Measurements from ENCODE around the gene CRYGA.

- TF ChIP-seq, protein P1, sequence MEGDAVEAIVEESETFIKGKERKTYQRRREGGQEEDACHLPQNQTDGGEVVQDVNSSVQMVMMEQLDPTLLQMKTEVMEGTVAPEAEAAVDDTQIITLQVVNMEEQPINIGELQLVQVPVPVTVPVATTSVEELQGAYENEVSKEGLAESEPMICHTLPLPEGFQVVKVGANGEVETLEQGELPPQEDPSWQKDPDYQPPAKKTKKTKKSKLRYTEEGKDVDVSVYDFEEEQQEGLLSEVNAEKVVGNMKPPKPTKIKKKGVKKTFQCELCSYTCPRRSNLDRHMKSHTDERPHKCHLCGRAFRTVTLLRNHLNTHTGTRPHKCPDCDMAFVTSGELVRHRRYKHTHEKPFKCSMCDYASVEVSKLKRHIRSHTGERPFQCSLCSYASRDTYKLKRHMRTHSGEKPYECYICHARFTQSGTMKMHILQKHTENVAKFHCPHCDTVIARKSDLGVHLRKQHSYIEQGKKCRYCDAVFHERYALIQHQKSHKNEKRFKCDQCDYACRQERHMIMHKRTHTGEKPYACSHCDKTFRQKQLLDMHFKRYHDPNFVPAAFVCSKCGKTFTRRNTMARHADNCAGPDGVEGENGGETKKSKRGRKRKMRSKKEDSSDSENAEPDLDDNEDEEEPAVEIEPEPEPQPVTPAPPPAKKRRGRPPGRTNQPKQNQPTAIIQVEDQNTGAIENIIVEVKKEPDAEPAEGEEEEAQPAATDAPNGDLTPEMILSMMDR (optimal IDR thresholded peaks at IDR 0.05 in 1 of 3, IDR thresholded peaks at IDR 0.05 in 1 of 3, conservative IDR thresholded peaks at IDR 0.05 in 1 of 3; ENCODE audit: extremely low read depth in 1 of 3, insufficient read depth in 2 of 3, low read length in 3 of 3), result no peak
- TF ChIP-seq EZH2 (IDR thresholded peaks at IDR 0.05; ENCODE audit: low read length), result no peak
Measured at GRCh38 chr2:208142240-208142924, 21.0 kb downstream of the CRYGA start.

Measured in keratinocyte (primary cell).